Activated gamma-delta T cell treated with anti-CD3 and anti-CD28 coated beads, Interleukin-2, amount 50 U/mL, for 16 hours (primary cell): ENCODE results near the gene PGC.

Source experiments
- DNase-seq: peaks from one replicate; pipeline ENCODE4 v3.0.0-alpha.2; 2020; ENCODE audit warnings: low read depth

Gene PGC

DNA sequence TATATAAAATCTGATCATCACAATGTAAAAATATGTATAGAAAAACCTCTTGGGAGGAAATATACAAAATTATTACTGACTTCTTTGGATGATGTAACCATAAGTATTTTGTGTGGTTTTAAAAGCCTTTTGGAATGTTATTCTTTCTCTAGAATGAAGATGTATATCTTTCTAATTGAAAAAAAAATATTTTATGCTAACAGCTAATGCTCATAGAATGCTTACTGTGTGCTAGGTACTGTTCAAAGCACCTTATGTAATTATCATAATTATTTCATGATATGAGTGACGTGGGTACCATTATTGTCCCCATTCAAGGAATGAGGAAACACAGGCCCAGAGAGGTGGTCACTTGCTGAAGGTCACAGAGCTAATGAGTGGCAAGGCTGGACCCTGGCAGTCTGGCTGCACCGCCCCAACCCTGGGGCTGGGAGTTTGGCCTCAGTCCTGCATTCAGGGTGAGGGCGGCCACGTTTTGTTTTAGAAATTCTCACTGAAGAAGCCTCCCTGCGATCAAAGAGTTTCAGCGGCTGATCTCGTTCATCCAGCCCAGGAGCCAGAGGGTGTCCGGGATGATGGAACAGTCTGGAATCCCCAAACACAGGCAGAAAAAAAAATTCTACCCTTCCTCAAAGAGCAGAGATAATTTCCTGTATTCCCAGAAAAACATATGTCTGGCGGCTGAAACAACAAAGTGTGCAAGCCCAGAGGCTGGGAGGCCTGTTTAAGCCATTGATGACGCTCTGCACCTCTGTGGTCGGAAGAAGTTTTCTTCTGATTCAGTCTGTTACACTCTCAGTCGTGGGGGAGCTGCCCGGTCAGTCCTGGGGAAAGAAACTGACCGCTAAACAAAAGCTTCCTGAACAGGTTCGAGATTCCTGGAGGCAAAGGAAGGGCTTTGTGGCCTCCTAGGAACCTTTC is 49.1 kb downstream of the PGC start:
- no peak for DNase-seq

- no peak for DNase-seq
Measured at GRCh38 chr6:41696788-41697187, 50.4 kb downstream of the PGC start.

DNA sequence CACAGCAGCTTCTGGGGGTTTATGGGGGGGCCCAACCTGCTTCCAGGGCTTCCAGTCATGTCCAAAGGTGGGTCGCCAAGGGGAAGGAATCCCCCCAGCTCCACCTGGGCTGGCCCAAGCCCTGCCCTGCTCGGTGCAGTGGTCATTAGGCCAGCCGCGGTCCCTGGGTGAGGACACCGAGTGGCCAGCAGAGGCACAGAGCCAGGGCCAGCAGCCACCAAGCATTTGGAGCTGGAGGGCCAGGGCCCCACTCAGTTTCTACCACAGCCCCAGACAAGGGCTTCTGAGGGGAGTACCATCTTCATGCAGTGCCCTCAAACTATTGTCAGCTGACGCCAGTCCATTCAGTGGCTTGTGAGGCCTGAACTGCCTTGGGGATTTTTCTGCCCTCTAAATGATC is 51.4 kb downstream of the PGC start:
- no peak for DNase-seq

- DNase-seq: no peak
Measured at GRCh38 chr6:41694815-41695526, 52.2 kb downstream of the PGC start.

DNA sequence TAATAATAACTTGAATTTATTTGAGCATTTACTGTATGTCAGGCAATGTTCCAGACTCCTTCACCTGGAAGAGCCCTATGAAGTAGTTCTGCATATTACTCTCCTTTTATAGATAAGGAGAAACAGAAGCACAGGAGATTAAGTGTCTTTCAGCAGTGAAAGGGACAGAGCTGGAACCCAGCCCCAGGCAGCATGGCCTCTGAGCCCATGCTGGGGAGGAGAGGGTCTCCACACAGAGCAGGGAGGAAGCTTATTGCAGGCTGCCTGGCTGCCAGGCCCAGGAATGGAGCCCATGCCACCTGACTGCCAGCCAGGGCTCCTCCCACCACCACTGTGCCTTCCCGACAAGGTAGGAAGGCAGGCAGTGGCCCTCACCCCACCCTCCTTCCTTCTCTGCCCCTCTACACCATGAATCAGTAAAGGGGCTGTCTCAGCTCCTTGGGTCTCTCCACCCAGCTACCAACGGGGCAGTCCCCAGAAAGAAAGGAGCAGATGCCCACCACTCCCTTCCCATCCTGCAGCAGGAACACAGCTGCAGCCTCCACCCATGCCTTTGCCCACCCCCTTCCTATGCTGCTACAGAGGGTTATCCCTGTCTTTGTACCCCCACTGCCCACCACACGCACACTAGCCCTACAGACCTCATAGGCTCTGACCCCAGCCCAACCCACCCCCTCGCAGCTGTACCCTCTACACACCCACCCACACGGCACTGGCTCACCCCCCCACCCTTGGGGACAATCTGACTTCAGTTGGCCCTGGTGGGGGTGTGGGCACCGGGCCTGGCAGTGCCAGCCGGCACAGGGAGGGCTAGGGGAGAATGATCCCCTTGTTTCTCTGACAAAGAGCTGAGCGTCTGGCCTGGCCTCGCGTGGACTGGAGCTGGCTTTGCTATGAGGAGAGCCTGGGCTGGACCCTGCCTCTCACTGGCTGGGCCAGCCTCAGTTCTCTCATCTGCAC is 53.6 kb downstream of the PGC start:
- no peak for DNase-seq

DNA sequence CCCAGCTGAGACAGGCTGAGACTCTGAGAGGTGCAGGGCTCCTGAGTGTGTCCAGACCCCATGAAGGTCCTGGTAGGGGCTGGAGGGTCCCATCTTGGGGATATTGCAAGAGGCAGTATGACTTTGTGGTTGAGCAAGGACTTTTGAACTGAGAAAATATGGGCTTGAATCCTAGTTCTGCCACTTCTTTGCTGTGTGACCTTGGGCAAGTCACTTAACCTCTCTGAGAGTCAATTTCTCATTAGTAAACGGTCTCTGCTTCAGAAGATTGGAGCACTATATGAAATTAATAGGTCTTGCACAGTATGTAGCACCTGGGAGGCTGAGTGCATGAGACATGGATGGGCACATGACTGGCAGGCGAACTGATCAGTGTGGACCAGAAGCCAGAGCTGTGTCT is 54.5 kb downstream of the PGC start:
- DNase-seq: no peak

GRCh38 chr6:41692080-41692675 is 55.0 kb downstream of the PGC start:
- no peak for DNase-seq

DNA sequence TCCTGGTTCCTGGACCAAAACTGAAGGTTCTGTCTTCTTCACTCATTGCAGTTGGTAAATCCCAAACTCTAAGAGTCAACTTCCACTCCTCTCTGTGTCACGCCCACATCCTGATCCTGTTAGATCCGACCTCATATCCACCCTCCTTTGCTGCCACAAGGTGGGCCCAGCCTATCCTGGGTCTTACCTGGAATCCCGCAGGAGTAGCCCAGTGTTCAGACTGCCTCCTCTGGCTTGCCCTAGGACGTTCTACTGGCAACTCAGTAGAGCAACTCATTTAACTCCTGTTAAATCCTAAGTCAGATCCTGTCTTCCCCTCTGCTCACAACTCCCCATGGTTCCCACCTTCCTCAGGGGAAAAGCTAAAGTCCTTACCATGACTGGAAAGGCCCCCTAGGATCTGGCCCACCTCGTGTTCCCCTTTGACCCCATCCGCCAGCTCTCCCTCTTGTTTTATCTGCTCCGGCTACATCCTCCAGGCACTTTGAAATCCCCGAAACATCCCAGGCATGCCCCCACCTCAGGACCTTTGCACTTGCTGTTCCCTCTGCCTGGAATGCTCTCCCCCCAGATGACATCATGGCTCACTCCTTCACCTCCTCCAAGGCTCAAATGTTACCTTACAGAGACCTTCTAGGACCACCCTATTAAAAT is 55.6 kb downstream of the PGC start:
- no peak for DNase-seq

DNA sequence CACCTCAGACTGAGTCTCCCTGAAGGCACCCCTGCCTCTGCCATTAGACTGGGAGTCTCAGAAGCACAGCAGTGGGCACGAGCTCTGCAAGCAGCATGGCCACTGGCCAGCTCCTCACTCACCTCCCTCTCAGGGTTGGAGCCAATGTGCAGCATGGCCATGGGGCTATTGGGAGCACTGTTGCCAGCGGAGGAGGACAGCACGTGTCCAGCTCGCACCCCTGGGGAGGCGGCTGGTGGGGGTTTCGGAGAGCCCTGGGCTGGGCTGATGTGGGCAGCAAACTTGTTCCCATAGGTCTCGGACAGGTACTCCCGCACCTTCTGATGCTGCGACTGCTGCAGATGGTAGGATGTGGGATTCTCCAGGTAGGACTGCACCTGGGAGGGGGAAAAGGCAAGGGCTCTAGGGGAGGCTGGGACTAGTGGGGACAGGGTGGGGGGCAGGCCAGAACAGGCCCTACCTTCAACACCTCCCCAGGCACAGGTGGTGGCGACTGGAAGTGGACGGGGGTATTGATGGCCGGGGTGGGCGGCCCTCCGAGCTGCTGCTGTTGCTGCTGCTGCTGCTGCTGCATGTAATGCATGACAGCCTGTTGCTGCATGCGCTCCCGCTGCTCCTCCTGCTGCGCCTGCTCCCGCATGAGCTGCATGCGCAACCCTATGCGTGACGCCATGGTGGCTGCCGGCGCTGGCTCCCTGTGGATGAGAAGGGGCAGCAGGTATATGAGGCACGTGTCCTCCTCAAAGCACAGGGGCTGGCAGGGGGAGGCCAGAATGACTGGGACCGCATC is 56.5 kb downstream of the PGC start:
- no peak for DNase-seq

DNA sequence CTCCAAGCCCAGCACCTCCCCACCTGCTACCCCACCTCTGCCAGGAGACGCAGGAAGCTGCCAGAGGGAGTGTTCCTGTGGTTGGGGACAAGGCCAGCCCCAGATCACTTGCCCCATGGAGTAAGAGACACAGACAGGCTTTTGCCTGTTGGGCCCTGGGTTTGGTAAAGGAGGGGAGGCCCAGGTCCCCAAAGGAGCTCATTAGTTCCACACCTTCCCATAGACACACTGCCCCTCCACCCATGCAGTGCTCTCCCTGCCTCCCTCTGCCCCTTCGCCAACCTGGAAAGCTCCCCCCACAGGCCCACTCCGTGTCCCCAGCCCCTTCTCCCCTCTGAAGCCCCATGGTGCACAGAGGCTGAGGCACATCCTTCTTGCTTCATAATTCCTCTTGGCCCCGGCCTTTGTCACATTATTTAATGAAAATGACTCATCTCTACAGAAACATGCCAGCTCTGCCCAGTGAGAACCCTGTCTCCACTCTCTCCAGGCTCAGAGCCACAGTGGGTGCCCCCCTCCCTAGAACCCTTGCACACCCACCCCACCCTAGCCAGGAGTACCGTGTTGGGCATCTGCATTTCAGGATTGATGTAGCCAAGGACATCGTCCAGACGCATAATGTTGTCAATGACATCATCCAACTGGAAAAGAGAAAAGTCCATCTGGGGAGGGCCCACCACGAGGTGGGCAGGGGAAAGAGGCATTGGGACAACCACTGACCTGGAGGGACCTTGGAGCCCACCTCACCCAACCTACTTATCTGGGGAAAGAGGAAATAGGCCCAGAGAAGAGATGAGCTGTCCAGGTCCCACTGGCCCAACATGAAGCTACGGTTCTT is 57.8 kb downstream of the PGC start:
- no peak for DNase-seq

DNA sequence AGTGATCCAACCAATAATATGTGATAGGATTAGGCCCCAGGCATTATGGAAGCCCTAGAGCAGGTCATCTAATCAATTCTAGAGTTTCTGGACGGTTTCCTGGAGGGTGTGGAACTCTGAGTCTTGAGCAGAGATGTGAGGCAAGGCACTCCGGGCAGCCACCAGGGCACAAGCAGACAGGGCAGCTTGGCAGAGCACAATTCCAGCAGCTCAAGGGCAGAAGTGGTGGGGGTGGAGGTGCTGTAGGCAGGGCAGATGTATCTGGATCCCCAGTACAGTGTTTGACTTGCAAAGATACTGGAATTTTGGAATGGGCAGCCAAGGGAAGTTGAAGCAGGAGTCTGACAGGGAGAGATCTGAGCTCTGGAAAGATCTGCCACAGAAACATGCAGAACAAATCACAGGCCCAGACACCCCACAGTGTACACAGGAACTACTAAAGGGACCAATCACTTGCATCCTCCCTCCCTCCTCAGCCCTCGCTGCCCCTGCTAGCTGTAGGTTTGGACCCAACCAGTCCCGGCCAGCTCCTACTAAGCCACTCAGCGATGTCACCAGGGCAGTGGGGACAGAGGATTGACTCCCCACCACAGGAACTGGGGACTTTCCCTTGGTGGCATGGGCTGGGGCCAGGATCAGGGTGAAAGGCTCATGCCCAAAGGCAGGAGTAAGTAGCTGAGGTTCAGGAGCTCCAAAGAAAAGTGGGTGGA is 58.8 kb downstream of the PGC start:
- no peak for DNase-seq

- no peak for DNase-seq
Measured at GRCh38 chr6:41687501-41688175, 59.6 kb downstream of the PGC start.
